HEK293 (cell line): Measurements from ENCODE around the gene KCTD10.

ENCODE experiments used
- CTCF ChIA-PET: fragments of 350-600 bp; formaldehyde crosslinking; extraction: SDS; loops from one replicate; lab custom pipeline; 2021; ENCODE audit warnings: antibody characterized with exemption; lab: Yijun Ruan, JAX
- POLR2A ChIA-PET: fragments of 300-600 bp; formaldehyde crosslinking; extraction: SDS; loops from one replicate; lab custom pipeline; 2020; ENCODE audit warnings: antibody characterized with exemption, inconsistent platforms; lab: Yijun Ruan, JAX
- H3K27ac ChIP-seq: fragments of 200-500 bp; sonication (Bioruptor generic); 2 replicates; pipeline ENCODE4 v1.5.1; 2014; ENCODE audit warnings: low read depth, low read length, control low read depth, inconsistent platforms; ENCODE audit errors: extremely low read depth
- H3K36me3 ChIP-seq, 2 experiments: fragments of 200-500 bp in 1 of 2; sonication (Bioruptor generic) in 1 of 2; 1 replicate in 1 of 2; 2 replicates in 1 of 2; pipeline ENCODE4 v1.5.1; 2014 to 2017; ENCODE audit warnings: inconsistent platforms in 2 of 2, low read length in 2 of 2; ENCODE audit not compliant: control insufficient read depth in 2 of 2, insufficient read depth in 1 of 2
- H3K4me1 ChIP-seq: fragments of 200-500 bp; sonication (Bioruptor generic); 2 replicates; pipeline ENCODE4 v1.5.1; 2014; ENCODE audit warnings: mild to moderate bottlenecking, low read length, inconsistent platforms; ENCODE audit not compliant: control insufficient read depth, insufficient read depth
- H3K4me3 ChIP-seq: 2 replicates; pipeline ENCODE4 v1.5.1; 2011; ENCODE audit warnings: low read depth, mild to moderate bottlenecking, control low read depth, low read length, moderate library complexity
- H3K9me3 ChIP-seq: fragments of 200-500 bp; sonication (Bioruptor generic); 2 replicates; pipeline ENCODE4 v1.5.1; 2014; ENCODE audit warnings: low read depth, low read length, inconsistent platforms; ENCODE audit not compliant: control insufficient read depth, insufficient read depth
- FEZF1 ChIP-seq: fragments of 450-650 bp; formaldehyde crosslinking; IDR thresholded peaks from 2 replicates; pipeline ENCODE4 v1.5.1; 2016; ENCODE audit warnings: missing biosample characterization, missing genetic modification characterization
- KLF16 ChIP-seq: fragments of 450-650 bp; formaldehyde crosslinking; IDR thresholded peaks from 2 replicates; pipeline ENCODE4 v1.5.1; 2017; ENCODE audit warnings: missing biosample characterization, missing genetic modification characterization
- KLF7 ChIP-seq: fragments of 450-650 bp; formaldehyde crosslinking; IDR thresholded peaks from 2 replicates; pipeline ENCODE4 v1.5.1; 2016; ENCODE audit warnings: missing biosample characterization, missing genetic modification characterization, borderline replicate concordance
- KLF8 ChIP-seq: fragments of 450-650 bp; formaldehyde crosslinking; IDR thresholded peaks from 2 replicates; pipeline ENCODE4 v1.5.1; 2016; ENCODE audit warnings: missing biosample characterization, missing genetic modification characterization
- MEIS1 ChIP-seq: sonication (generic); formaldehyde crosslinking; IDR thresholded peaks from 2 replicates; pipeline ENCODE4 v1.8.1; 2022; ENCODE audit warnings: missing genetic modification reagents, mild to moderate bottlenecking, borderline replicate concordance
- ZFP69B ChIP-seq: fragments of 450-650 bp; formaldehyde crosslinking; IDR thresholded peaks from 2 replicates; pipeline ENCODE4 v1.5.1; 2016; ENCODE audit warnings: missing biosample characterization, missing genetic modification characterization
- ZNF146 ChIP-seq: fragments of 450-650 bp; formaldehyde crosslinking; IDR thresholded peaks from 2 replicates; pipeline ENCODE4 v1.5.1; 2016; ENCODE audit warnings: missing biosample characterization, missing genetic modification characterization
- ZNF175 ChIP-seq: fragments of 450-650 bp; formaldehyde crosslinking; IDR thresholded peaks from 2 replicates; pipeline ENCODE4 v1.5.1; 2016; ENCODE audit warnings: missing biosample characterization, missing genetic modification characterization
- ZNF184 ChIP-seq: fragments of 450-650 bp; IDR thresholded peaks from 2 replicates; pipeline ENCODE4 v1.5.1; 2018; ENCODE audit warnings: missing biosample characterization, mild to moderate bottlenecking, missing genetic modification characterization
- ZNF214 ChIP-seq: fragments of 450-650 bp; formaldehyde crosslinking; IDR thresholded peaks from 2 replicates; pipeline ENCODE4 v1.5.1; 2017; ENCODE audit warnings: missing biosample characterization, mild to moderate bottlenecking, missing genetic modification characterization, borderline replicate concordance
- ZNF221 ChIP-seq: fragments of 450-650 bp; formaldehyde crosslinking; IDR thresholded peaks from 2 replicates; pipeline ENCODE4 v1.5.1; 2017; ENCODE audit warnings: missing biosample characterization, missing genetic modification characterization, borderline replicate concordance
- ZNF24 ChIP-seq: fragments of 450-650 bp; formaldehyde crosslinking; IDR thresholded peaks from 2 replicates; pipeline ENCODE4 v1.5.1; 2016; ENCODE audit warnings: missing biosample characterization, missing genetic modification characterization
- ZNF248 ChIP-seq: fragments of 450-650 bp; formaldehyde crosslinking; IDR thresholded peaks from 2 replicates; pipeline ENCODE4 v1.5.1; 2017; ENCODE audit warnings: missing biosample characterization, missing genetic modification characterization
- ZNF354C ChIP-seq: fragments of 450-650 bp; formaldehyde crosslinking; IDR thresholded peaks from 2 replicates; pipeline ENCODE4 v1.5.1; 2016; ENCODE audit warnings: missing biosample characterization, missing genetic modification characterization, low read depth, borderline replicate concordance
- ZNF423 ChIP-seq: fragments of 450-650 bp; formaldehyde crosslinking; IDR thresholded peaks from 2 replicates; pipeline ENCODE4 v1.5.1; 2016; ENCODE audit warnings: missing biosample characterization, missing genetic modification characterization
- ZNF473 ChIP-seq: fragments of 450-650 bp; formaldehyde crosslinking; IDR thresholded peaks from 2 replicates; pipeline ENCODE4 v1.5.1; 2017; ENCODE audit warnings: missing biosample characterization, missing genetic modification characterization
- ZNF48 ChIP-seq: fragments of 450-650 bp; formaldehyde crosslinking; IDR thresholded peaks from 2 replicates; pipeline ENCODE4 v1.5.1; 2016; ENCODE audit warnings: missing biosample characterization, missing genetic modification characterization
- ZNF549 ChIP-seq: fragments of 450-650 bp; IDR thresholded peaks from 2 replicates; pipeline ENCODE4 v1.5.1; 2018; ENCODE audit warnings: missing biosample characterization, missing genetic modification characterization, mild to moderate bottlenecking, inconsistent platforms, moderate library complexity
- ZNF624 ChIP-seq: fragments of 450-650 bp; formaldehyde crosslinking; IDR thresholded peaks from 2 replicates; pipeline ENCODE4 v1.5.1; 2017; ENCODE audit warnings: missing biosample characterization, missing genetic modification characterization
- ZNF664 ChIP-seq: fragments of 450-650 bp; formaldehyde crosslinking; IDR thresholded peaks from 2 replicates; pipeline ENCODE4 v1.5.1; 2016; ENCODE audit warnings: missing biosample characterization, missing genetic modification characterization
- ZSCAN23 ChIP-seq: fragments of 450-650 bp; formaldehyde crosslinking; IDR thresholded peaks from 2 replicates; pipeline ENCODE4 v1.5.1; 2016; ENCODE audit warnings: missing biosample characterization, missing genetic modification characterization
- ZSCAN30 ChIP-seq: fragments of 450-650 bp; IDR thresholded peaks from 2 replicates; pipeline ENCODE4 v1.5.1; 2018; ENCODE audit warnings: missing biosample characterization, mild to moderate bottlenecking, missing genetic modification characterization, moderate library complexity
- ZXDB ChIP-seq: fragments of 450-650 bp; formaldehyde crosslinking; IDR thresholded peaks from 2 replicates; pipeline ENCODE4 v1.5.1; 2016; ENCODE audit warnings: missing biosample characterization, missing genetic modification characterization
- TF ChIP-seq, protein P1 (sequence below): fragments of 450-650 bp; formaldehyde crosslinking; IDR thresholded peaks from 2 replicates; pipeline ENCODE4 v1.5.1; 2016; ENCODE audit warnings: missing biosample characterization, missing genetic modification characterization
- TF ChIP-seq, protein P2 (sequence below): fragments of 450-650 bp; formaldehyde crosslinking; IDR thresholded peaks from 2 replicates; pipeline ENCODE4 v1.5.1; 2016; ENCODE audit warnings: missing biosample characterization, missing genetic modification characterization
- TF ChIP-seq, protein P3 (sequence below): fragments of 450-650 bp; formaldehyde crosslinking; IDR thresholded peaks from 2 replicates; pipeline ENCODE4 v1.5.1; 2016; ENCODE audit warnings: missing biosample characterization, missing genetic modification characterization, borderline replicate concordance
- TF ChIP-seq, protein P4 (sequence below): fragments of 450-650 bp; formaldehyde crosslinking; IDR thresholded peaks from 2 replicates; pipeline ENCODE4 v1.5.1; 2016; ENCODE audit warnings: missing biosample characterization, missing genetic modification characterization

The KCTD10 gene

DNA sequence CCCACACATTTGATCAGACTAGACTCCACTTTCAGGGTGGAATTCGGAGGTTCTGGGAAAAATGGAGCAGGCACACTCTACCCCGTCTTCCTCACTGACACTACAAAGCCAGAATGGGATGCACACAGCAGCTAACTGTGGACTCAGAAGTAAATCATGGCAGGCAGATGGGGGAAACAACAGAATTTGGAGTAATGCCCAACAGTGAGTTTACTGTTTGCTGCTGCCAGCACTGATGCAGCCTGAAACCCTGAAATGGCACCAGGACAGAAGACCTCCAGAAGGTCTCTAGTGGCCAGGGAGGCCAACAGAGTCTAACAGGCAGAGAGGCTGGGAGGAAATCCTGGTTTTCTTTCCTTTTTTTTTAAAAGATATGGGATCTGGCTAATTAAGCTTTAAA, 24.6 kb downstream of the KCTD10 start (continued):
- TF ChIP-seq, protein P1, sequence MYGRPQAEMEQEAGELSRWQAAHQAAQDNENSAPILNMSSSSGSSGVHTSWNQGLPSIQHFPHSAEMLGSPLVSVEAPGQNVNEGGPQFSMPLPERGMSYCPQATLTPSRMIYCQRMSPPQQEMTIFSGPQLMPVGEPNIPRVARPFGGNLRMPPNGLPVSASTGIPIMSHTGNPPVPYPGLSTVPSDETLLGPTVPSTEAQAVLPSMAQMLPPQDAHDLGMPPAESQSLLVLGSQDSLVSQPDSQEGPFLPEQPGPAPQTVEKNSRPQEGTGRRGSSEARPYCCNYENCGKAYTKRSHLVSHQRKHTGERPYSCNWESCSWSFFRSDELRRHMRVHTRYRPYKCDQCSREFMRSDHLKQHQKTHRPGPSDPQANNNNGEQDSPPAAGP (tag by site-specific recombination) = no peak
- TF ChIP-seq ZNF248 (tag by site-specific recombination) (no peak), ZNF48 (tag by site-specific recombination) (no peak), ZNF184 (tag by site-specific recombination) (no peak)
- TF ChIP-seq, protein P2, sequence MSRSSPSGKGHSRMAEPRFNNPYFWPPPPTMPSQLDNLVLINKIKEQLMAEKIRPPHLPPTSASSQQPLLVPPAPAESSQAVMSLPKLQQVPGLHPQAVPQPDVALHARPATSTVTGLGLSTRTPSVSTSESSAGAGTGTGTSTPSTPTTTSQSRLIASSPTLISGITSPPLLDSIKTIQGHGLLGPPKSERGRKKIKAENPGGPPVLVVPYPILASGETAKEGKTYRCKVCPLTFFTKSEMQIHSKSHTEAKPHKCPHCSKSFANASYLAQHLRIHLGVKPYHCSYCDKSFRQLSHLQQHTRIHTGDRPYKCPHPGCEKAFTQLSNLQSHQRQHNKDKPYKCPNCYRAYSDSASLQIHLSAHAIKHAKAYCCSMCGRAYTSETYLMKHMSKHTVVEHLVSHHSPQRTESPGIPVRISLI (tag by site-specific recombination) = no peak
- TF ChIP-seq, all 188 proteins: peak for 0

- Histone ChIP-seq H3K4me1 (no peaks in the 10 kb centered on the region), H3K9me3 (no peaks in the 10 kb centered on the region), H3K36me3 (peaks cover 26 to 87% of the 10 kb centered on the region in 2 experiments), H3K4me3 (no peak overlapping the region), H3K27ac (no peak overlapping the region)
- POLR2A ChIA-PET = interaction anchor here (0.6 kb wide), 1 partner anchor 614 kb away, joined by 3 read pairs; no protein-coding TSS in a partner anchor
- CTCF ChIA-PET = interaction anchor here (1.1 to 2.8 kb wide), 2 partner anchors 18 to 23 kb away, joined by 6 to 10 read pairs; no protein-coding TSS in a partner anchor
- no peak for TF ChIP-seq ZNF473 (tag by site-specific recombination)
- no peak for TF ChIP-seq KLF16 (tag by site-specific recombination)
- TF ChIP-seq, protein P3, sequence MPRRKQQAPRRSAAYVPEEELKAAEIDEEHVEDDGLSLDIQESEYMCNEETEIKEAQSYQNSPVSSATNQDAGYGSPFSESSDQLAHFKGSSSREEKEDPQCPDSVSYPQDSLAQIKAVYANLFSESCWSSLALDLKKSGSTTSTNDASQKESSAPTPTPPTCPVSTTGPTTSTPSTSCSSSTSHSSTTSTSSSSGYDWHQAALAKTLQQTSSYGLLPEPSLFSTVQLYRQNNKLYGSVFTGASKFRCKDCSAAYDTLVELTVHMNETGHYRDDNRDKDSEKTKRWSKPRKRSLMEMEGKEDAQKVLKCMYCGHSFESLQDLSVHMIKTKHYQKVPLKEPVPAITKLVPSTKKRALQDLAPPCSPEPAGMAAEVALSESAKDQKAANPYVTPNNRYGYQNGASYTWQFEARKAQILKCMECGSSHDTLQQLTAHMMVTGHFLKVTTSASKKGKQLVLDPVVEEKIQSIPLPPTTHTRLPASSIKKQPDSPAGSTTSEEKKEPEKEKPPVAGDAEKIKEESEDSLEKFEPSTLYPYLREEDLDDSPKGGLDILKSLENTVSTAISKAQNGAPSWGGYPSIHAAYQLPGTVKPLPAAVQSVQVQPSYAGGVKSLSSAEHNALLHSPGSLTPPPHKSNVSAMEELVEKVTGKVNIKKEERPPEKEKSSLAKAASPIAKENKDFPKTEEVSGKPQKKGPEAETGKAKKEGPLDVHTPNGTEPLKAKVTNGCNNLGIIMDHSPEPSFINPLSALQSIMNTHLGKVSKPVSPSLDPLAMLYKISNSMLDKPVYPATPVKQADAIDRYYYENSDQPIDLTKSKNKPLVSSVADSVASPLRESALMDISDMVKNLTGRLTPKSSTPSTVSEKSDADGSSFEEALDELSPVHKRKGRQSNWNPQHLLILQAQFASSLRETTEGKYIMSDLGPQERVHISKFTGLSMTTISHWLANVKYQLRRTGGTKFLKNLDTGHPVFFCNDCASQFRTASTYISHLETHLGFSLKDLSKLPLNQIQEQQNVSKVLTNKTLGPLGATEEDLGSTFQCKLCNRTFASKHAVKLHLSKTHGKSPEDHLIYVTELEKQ = no peak
- TF ChIP-seq ZXDB (tag by site-specific recombination) = no peak
- TF ChIP-seq KLF8 (tag by site-specific recombination) = no peak
- no peak for TF ChIP-seq ZNF664
- no peak for TF ChIP-seq ZNF248 (tag by site-specific recombination)
- TF ChIP-seq ZSCAN30 = no peak
- TF ChIP-seq ZNF423 (tag by site-specific recombination) = no peak
- TF ChIP-seq, protein P4, sequence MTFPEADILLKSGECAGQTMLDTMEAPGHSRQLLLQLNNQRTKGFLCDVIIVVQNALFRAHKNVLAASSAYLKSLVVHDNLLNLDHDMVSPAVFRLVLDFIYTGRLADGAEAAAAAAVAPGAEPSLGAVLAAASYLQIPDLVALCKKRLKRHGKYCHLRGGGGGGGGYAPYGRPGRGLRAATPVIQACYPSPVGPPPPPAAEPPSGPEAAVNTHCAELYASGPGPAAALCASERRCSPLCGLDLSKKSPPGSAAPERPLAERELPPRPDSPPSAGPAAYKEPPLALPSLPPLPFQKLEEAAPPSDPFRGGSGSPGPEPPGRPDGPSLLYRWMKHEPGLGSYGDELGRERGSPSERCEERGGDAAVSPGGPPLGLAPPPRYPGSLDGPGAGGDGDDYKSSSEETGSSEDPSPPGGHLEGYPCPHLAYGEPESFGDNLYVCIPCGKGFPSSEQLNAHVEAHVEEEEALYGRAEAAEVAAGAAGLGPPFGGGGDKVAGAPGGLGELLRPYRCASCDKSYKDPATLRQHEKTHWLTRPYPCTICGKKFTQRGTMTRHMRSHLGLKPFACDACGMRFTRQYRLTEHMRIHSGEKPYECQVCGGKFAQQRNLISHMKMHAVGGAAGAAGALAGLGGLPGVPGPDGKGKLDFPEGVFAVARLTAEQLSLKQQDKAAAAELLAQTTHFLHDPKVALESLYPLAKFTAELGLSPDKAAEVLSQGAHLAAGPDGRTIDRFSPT (tag by site-specific recombination) = no peak
- TF ChIP-seq MEIS1 (CRISPR knock-in tag) = no peak
- TF ChIP-seq ZNF146 (tag by site-specific recombination) = no peak
Measured at GRCh38 chr12:109451400-109451799, 25.7 kb downstream of the KCTD10 start.

DNA sequence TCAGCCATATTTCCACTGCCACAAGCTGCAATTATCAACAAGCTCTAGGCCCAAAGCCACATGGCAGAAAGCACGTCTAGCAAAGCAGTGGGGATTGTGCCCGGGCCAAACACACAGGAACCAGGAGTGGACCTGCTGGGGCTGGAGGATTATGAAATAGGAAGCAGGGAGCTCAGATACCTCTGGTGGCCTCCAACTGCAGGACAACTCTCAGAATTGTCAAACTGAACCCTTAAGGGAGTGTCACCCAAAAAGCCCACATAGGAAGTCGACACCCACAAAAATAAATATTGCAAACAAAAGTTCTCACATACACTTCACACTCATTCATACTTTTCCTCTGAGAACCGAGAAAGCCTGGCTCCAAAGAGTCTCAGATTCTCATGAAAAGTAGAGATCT, 26.1 kb downstream of the KCTD10 start:
- CTCF ChIA-PET = interaction anchor here (1.1 to 2.8 kb wide), 2 partner anchors 18 to 23 kb away, joined by 6 to 10 read pairs; no protein-coding TSS in a partner anchor
- peaks cover 26 to 83% of the 10 kb centered on the region in 2 experiments for H3K36me3 ChIP-seq
- TF ChIP-seq ZNF175 (no peak), ZSCAN23 (tag by site-specific recombination) (no peak), ZNF549 (tag by site-specific recombination) (no peak), KLF7 (tag by site-specific recombination) (no peak), ZNF624 (tag by site-specific recombination) (no peak), ZNF48 (tag by site-specific recombination) (no peak), ZNF24 (no peak), ZNF214 (tag by site-specific recombination) (no peak), ZNF354C (tag by site-specific recombination) (no peak), FEZF1 (tag by site-specific recombination) (no peak), ZNF221 (tag by site-specific recombination) (no peak), ZFP69B (tag by site-specific recombination) (no peak)
- TF ChIP-seq, all 188 proteins: peak for 0
- H3K4me1 ChIP-seq = no peaks in the 10 kb centered on the region
- POLR2A ChIA-PET = interaction anchor here (0.6 kb wide), 1 partner anchor 613 kb away, joined by 3 read pairs; no protein-coding TSS in a partner anchor
- no peaks in the 10 kb centered on the region for H3K9me3 ChIP-seq
- no peak overlapping the region for H3K4me3 ChIP-seq
- no peak overlapping the region for H3K27ac ChIP-seq
